HAP-1 (cell line): ENCODE data around the gene CNOT2.
A peak's percentile ranks its signal among the peaks of the same experiment; 100 is the strongest.

Experiments
- DNase-seq, 2 experiments: peaks; one replicate each; pipeline ENCODE4 v3.0.0-alpha.2; 2016 to 2020; ENCODE audit warnings: low spot score in 2 of 2
- H3K27me3 ChIP-seq: fragments of 250-450 bp; sonication (Bioruptor Pico); 2 replicates; pipeline ENCODE4 v1.5.1; 2020; ENCODE audit warnings: low read depth, mild to moderate bottlenecking, moderate library complexity
- H3K36me3 ChIP-seq: fragments of 250-450 bp; sonication (Bioruptor Pico); replicated peaks from 2 replicates; pipeline ENCODE4 v1.5.1; 2020; ENCODE audit warnings: mild to moderate bottlenecking
- H3K4me1 ChIP-seq: fragments of 250-450 bp; sonication (Bioruptor Pico); 2 replicates; pipeline ENCODE4 v1.5.1; 2020; ENCODE audit warnings: mild to moderate bottlenecking
- H3K4me3 ChIP-seq: fragments of 250-450 bp; sonication (Bioruptor Pico); 2 replicates; pipeline ENCODE4 v1.5.1; 2020; ENCODE audit warnings: mild to moderate bottlenecking, moderate library complexity
- H3K9me3 ChIP-seq: fragments of 250-450 bp; sonication (Bioruptor Pico); 2 replicates; pipeline ENCODE4 v1.5.1; 2020; ENCODE audit warnings: mild to moderate bottlenecking, moderate library complexity
- in situ Hi-C: fragments of 300-500 bp; cut with MboI; formaldehyde crosslinking; loops from 3 replicates; pipeline ENCODE4 v1.14.3; 2020; ENCODE audit warnings: low sequenced_read_pairs, inconsistent platforms, mixed read lengths

The CNOT2 gene

GRCh38 chr12:70403826-70404225 lies 160.6 kb downstream of the CNOT2 start:
- Histone ChIP-seq H3K9me3 (no peaks in the 10 kb centered on the region), H3K27me3 (no peaks in the 10 kb centered on the region), H3K36me3 (no peaks in the 10 kb centered on the region; the same call in 1 of the 2 replicates), H3K4me3 (no peak overlapping the region), H3K4me1 (peaks cover 13% of the 10 kb centered on the region)
- peak in 1 of 2 experiments; percentile 19 for DNase-seq
- in situ Hi-C loops: no loop called here
